Vagina (tissue), 2 donors: Measurements from ENCODE around the gene ABCG4.

Experiments
- CTCF ChIP-seq, 3 experiments: fragments of 450-650 bp in 2 of 3; fragments of 200-600 bp in 1 of 3; sonication (generic) in 1 of 3; IDR thresholded peaks; one replicate each; pipeline ENCODE4 v1.5.1; 2017 to 2019; ENCODE audit warnings: antibody characterized with exemption in 3 of 3, mild to moderate bottlenecking in 2 of 3, moderate library complexity in 2 of 3
- POLR2A ChIP-seq, 2 donors: fragments of 450-650 bp; IDR thresholded peaks; one replicate each; pipeline ENCODE4 v1.6.1; 2017; ENCODE audit warnings: antibody characterized with exemption in 2 of 2, mild to moderate bottlenecking in 2 of 2, moderate library complexity in 2 of 2
- POLR2AphosphoS5 ChIP-seq, 2 donors: sonication (generic); formaldehyde crosslinking; IDR thresholded peaks; one replicate each; pipeline ENCODE4 v1.9.0; 2017; ENCODE audit warnings: antibody characterized with exemption in 2 of 2, mild to moderate bottlenecking in 2 of 2, low read depth in 1 of 2; ENCODE audit not compliant: insufficient read depth in 1 of 2

- TF ChIP-seq CTCF (IDR thresholded peaks at IDR 0.05) (no peak), POLR2A (IDR thresholded peaks at IDR 0.05) (no peak), POLR2AphosphoS5 (IDR thresholded peaks at IDR 0.05; ENCODE audit: insufficient read depth in 1 of 2, low read depth in 1 of 2) (no peak)
Measured at GRCh38 chr11:119109843-119110242, 39.0 kb upstream of the ABCG4 start.
